HEK293T (cell line): ENCODE measurements around the gene PARK7.

ENCODE experiments used
- ARNT ChIP-seq: fragments of 450-650 bp; IDR thresholded peaks from 2 replicates; pipeline ENCODE4 v1.6.1; 2017; ENCODE audit warnings: mild to moderate bottlenecking
- BHLHE40 ChIP-seq: fragments of 450-650 bp; IDR thresholded peaks from 2 replicates; pipeline ENCODE4 v1.6.1; 2016; ENCODE audit warnings: mild to moderate bottlenecking, moderate library complexity, borderline replicate concordance
- ELF4 ChIP-seq: fragments of 450-650 bp; IDR thresholded peaks from 2 replicates; pipeline ENCODE4 v1.6.1; 2017; ENCODE audit warnings: antibody characterized with exemption
- FOXA1 ChIP-seq: fragments of 450-650 bp; IDR thresholded peaks from 2 replicates; pipeline ENCODE4 v1.6.1; 2016; ENCODE audit warnings: mild to moderate bottlenecking
- FOXK2 ChIP-seq: fragments of 450-650 bp; IDR thresholded peaks from 2 replicates; pipeline ENCODE4 v1.6.1; 2016; ENCODE audit warnings: mild to moderate bottlenecking
- FOXM1 ChIP-seq: fragments of 450-650 bp; IDR thresholded peaks from 2 replicates; pipeline ENCODE4 v1.6.1; 2017; ENCODE audit warnings: mild to moderate bottlenecking, borderline replicate concordance
- HDGF ChIP-seq: fragments of 450-650 bp; IDR thresholded peaks from 2 replicates; pipeline ENCODE4 v1.6.1; 2017; ENCODE audit warnings: antibody characterized with exemption, borderline replicate concordance
- LEF1 ChIP-seq: fragments of 450-650 bp; IDR thresholded peaks from 2 replicates; pipeline ENCODE4 v1.6.1; 2017; ENCODE audit warnings: mild to moderate bottlenecking, borderline replicate concordance
- NFRKB ChIP-seq: fragments of 450-650 bp; IDR thresholded peaks from 2 replicates; pipeline ENCODE4 v1.6.1; 2016; ENCODE audit warnings: mild to moderate bottlenecking, moderate library complexity
- SP1 ChIP-seq: fragments of 450-650 bp; IDR thresholded peaks from 2 replicates; pipeline ENCODE4 v1.6.1; 2017
- ZNF384 ChIP-seq: fragments of 450-650 bp; IDR thresholded peaks from 2 replicates; pipeline ENCODE4 v1.6.1; 2016

DNA sequence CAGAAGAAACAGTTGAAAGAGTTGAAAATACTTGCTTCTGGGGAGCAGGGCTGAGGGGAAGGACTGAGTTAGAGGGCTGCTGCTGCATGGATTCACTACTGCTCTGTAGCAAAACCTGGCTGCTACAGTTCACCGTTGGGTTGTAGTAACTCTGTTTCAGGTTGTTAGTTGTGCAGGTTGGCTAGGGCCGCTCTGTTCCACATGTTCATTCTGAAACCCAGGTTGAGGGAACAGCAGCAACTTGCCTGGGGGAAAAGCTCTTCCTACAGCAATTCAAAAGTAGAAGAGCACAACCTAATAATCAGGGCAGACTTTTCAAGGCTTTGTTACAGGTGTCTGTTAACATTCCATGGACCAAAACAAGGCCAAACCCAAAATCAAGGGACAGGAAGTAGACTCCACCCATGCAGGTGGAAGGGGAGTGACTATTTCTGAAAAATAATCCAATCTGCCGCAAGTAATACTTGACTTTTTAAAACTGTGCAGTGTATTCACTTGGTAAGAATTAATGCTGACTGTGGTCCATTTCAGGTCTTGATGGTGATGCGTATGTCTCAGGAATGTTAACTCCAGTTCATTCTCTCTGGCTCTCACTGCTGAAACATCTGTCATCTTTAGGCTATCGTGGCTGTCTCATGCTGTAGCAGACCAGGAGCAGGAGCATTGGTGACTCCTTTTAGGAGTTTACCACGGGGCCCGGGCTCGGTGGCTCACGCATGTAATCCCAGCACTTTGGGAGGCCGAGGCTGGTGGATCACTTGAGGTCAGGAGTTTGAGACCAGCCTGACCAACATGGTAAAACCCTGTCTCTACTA is 5.1 kb upstream of the PARK7 start:
- TF ChIP-seq ELF4 (no peak), SP1 (no peak), NFRKB (no peak), FOXK2 (no peak), FOXM1 (no peak), ZNF384 (no peak), ARNT (no peak), HDGF (no peak), BHLHE40 (no peak), FOXA1 (no peak), LEF1 (no peak)
